ENCODE data around the gene FMO3. TPM values are rescaled to one million over a fixed set of nuclear protein-coding genes. Genes with fewer than 3 reads are reported as not detected.

FMO3 gene
- total RNA-seq, 2 donors from 2014 or later: 0.19 to 0.42 TPM

DNA sequence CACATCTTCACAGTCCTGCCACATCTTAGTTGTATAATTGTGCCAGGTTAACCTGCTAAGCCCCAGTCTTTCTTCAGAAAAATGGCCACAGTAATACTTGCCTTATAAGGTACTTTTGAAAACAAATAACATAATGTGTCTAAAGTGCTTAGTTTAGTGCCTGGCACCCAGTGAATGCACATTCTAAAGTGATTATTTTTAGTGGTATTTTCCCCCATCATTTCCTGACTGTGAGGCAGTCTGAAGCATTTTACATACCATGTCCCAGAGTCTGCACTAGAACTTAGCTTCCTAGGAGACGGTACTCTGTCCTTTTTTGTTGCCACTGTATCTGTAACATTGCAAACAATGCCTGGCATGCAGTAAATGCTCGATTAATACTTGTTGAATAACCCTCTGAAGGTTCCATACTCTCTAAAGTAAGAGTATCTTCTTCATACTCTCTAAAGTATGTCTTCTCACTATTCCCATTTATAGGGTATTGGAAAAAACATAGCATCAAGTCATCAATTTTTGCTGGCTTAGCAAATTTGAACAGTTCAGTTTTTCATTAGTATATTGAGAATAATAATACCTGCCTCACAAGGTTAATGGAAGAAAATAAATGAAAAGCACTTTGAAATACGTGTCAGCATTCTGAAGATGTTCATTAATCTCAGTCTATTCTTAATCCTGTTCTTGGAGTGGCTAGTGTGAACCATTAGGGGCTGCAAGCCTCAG, 43.7 kb downstream of the FMO3 start:
- intact Hi-C loops (cut with DNase I): no loop called here
- Histone ChIP-seq H3K4me1 (no peaks in the 10 kb centered on the region), H3K36me3 (no peaks in the 10 kb centered on the region), H3K9ac (ENCODE audit: low read depth in 2 of 2, low read length in 2 of 2) (no peak overlapping the region), H3K27ac (no peak overlapping the region), H3K9me3 (no peaks in the 10 kb centered on the region), H3K4me3 (no peak overlapping the region), H3K27me3 (no peaks in the 10 kb centered on the region)
- no peak for DNase-seq
- TF ChIP-seq, protein P1, sequence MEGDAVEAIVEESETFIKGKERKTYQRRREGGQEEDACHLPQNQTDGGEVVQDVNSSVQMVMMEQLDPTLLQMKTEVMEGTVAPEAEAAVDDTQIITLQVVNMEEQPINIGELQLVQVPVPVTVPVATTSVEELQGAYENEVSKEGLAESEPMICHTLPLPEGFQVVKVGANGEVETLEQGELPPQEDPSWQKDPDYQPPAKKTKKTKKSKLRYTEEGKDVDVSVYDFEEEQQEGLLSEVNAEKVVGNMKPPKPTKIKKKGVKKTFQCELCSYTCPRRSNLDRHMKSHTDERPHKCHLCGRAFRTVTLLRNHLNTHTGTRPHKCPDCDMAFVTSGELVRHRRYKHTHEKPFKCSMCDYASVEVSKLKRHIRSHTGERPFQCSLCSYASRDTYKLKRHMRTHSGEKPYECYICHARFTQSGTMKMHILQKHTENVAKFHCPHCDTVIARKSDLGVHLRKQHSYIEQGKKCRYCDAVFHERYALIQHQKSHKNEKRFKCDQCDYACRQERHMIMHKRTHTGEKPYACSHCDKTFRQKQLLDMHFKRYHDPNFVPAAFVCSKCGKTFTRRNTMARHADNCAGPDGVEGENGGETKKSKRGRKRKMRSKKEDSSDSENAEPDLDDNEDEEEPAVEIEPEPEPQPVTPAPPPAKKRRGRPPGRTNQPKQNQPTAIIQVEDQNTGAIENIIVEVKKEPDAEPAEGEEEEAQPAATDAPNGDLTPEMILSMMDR (IDR thresholded peaks at IDR 0.05): no peak

DNA sequence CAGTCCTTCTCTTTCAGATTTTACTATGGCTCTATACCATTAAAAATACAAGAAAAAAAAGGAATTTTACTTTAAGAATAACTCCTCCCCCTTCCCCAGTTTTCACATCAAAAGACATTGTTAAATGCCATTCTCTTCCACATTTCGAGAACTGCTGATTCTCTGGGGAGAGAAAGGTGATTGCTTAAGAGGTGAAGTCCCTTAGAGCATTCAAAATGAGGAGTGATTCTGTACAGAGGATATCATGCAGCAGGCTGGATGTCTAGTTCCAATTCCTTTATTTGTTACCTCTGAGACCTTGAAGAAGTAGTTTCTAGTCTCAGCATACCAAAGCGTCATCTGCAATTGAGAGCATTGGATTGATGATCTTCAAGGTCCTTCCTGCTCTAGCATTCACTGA, 46.9 kb downstream of the FMO3 start:
- no peak overlapping the region for H3K27ac ChIP-seq
- H3K27me3 ChIP-seq: no peaks in the 10 kb centered on the region
- H3K9ac ChIP-seq (ENCODE audit: low read depth in 2 of 2, low read length in 2 of 2): no peak overlapping the region
- DNase-seq: no peak
- no peaks in the 10 kb centered on the region for H3K4me1 ChIP-seq
- no peaks in the 10 kb centered on the region for H3K9me3 ChIP-seq
- intact Hi-C loops (cut with DNase I): no loop called here
- TF ChIP-seq, protein P1 (IDR thresholded peaks at IDR 0.05): no peak
- H3K4me3 ChIP-seq: no peak overlapping the region
- H3K36me3 ChIP-seq: no peaks in the 10 kb centered on the region

DNA sequence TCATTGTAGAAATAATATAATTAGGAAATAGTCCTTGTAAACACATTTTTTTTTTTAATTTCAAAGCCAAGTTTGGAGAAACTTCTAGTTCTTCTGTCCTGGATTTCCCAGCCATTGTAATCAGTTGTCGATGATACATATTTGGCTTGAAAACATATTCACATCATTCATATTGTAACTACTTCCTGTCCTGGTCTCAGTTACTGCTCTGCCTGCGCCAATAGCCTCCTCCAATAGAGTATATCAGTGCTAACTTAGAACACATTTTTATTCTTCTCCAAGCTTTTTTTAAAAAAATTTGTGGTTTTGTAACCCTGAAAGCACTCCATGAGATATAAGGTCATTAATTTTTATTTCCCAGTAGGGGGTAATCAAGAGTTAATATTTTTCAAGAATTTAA, 48.3 kb downstream of the FMO3 start:
- Histone ChIP-seq H3K9ac (ENCODE audit: low read depth in 2 of 2, low read length in 2 of 2) (no peak overlapping the region), H3K27ac (no peak overlapping the region), H3K4me3 (no peak overlapping the region), H3K4me1 (no peaks in the 10 kb centered on the region), H3K36me3 (no peaks in the 10 kb centered on the region), H3K27me3 (no peaks in the 10 kb centered on the region), H3K9me3 (no peaks in the 10 kb centered on the region)
- no peak for DNase-seq
- intact Hi-C loops (cut with DNase I): no loop called here
- TF ChIP-seq, protein P1 (IDR thresholded peaks at IDR 0.05): no peak

DNA sequence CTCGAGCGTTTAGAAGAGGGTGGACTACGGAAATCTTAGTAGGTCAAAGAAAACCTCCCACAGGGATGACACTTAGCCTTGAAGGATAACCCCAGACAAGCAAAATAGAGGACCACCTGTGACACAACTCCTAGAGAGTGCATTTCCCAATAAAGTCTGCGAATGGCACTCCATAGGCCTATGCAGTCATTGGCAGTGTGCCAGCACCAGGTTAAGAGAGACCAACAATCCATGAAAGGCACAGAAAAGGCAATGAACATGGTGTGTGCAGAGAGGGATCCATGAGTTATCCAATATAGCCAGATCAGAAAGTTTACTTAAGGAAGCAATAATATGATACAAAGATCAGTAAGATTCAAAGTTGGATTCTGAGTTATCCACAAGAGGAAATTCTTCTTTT, 49.2 kb downstream of the FMO3 start:
- Histone ChIP-seq H3K36me3 (no peaks in the 10 kb centered on the region), H3K27me3 (no peaks in the 10 kb centered on the region), H3K9me3 (no peaks in the 10 kb centered on the region), H3K9ac (ENCODE audit: low read depth in 2 of 2, low read length in 2 of 2) (no peak overlapping the region), H3K27ac (no peak overlapping the region), H3K4me1 (no peaks in the 10 kb centered on the region), H3K4me3 (no peak overlapping the region)
- no peak for DNase-seq
- intact Hi-C loops (cut with DNase I): no loop called here
- TF ChIP-seq, protein P1 (IDR thresholded peaks at IDR 0.05): no peak

DNA sequence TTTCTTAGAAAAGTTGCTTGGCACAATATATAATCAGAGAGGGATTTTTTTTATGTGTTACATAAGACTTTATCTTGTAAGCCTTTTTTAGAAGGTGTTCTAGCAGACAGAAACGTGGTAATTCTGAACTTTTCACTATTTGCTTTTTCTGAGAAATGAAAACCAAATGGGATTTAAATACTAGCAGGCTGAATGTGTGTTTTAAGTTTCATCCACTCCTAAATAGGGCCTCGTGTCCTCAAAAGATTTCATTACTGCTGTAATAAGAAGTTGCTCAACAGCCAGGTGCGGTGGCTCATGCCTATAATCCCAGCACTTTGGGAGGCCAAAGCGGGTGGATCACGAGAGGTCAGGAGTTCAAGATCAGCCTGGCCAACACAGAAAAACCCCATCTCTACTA, 49.7 kb downstream of the FMO3 start:
- intact Hi-C loops (cut with DNase I): no loop called here
- H3K4me3 ChIP-seq: no peak overlapping the region
- no peaks in the 10 kb centered on the region for H3K9me3 ChIP-seq
- H3K27me3 ChIP-seq: no peaks in the 10 kb centered on the region
- DNase-seq: no peak
- no peak overlapping the region for H3K27ac ChIP-seq
- no peaks in the 10 kb centered on the region for H3K36me3 ChIP-seq
- H3K4me1 ChIP-seq: no peaks in the 10 kb centered on the region
- H3K9ac ChIP-seq (ENCODE audit: low read depth in 2 of 2, low read length in 2 of 2): no peak overlapping the region
- TF ChIP-seq, protein P1 (IDR thresholded peaks at IDR 0.05): no peak
